Measurements from ENCODE around the gene SNAP47.

Gene SNAP47

DNA sequence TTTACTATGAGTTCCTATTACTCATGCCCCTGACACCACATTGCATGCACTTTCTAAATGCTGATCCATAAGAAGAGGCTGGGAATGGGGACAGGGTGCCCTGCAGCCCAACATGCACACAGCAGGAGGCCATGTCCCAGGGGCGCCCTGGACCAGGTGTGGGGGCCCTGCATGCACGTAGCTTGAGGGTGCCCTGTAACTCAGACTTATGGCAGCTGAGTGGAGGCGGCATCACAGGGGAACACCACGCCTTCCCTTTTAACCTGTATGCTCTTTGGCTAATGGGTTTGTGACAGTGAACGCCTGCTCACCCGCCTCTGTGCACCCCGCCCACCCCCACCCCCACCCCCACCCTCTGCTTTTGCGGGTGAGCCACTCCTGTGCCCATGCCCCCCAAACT is 36.1 kb downstream of the SNAP47 start:
- H3K27ac ChIP-seq (ENCODE audit: low read depth, low read length, poor library complexity, severe bottlenecking), result no peak overlapping the region
- H3K4me3 ChIP-seq (ENCODE audit: low read depth, low read length, poor library complexity, severe bottlenecking), result no peak overlapping the region
- H2AFZ ChIP-seq (ENCODE audit: low read length), result no peak overlapping the region
- TF ChIP-seq EZH2 (IDR thresholded peaks at IDR 0.05; ENCODE audit: borderline replicate concordance, low read length), result no peak
- TF ChIP-seq, protein P1, sequence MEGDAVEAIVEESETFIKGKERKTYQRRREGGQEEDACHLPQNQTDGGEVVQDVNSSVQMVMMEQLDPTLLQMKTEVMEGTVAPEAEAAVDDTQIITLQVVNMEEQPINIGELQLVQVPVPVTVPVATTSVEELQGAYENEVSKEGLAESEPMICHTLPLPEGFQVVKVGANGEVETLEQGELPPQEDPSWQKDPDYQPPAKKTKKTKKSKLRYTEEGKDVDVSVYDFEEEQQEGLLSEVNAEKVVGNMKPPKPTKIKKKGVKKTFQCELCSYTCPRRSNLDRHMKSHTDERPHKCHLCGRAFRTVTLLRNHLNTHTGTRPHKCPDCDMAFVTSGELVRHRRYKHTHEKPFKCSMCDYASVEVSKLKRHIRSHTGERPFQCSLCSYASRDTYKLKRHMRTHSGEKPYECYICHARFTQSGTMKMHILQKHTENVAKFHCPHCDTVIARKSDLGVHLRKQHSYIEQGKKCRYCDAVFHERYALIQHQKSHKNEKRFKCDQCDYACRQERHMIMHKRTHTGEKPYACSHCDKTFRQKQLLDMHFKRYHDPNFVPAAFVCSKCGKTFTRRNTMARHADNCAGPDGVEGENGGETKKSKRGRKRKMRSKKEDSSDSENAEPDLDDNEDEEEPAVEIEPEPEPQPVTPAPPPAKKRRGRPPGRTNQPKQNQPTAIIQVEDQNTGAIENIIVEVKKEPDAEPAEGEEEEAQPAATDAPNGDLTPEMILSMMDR (IDR thresholded peaks at IDR 0.05; ENCODE audit: low read length), result no peak
- H3K79me2 ChIP-seq (ENCODE audit: insufficient read depth, low read length), result no peaks in the 10 kb centered on the region
- H3K9me2 ChIP-seq (ENCODE audit: low read depth, low read length), result no peaks in the 10 kb centered on the region
- no peak overlapping the region for H3K9ac ChIP-seq (ENCODE audit: low read length)
- H3K4me2 ChIP-seq (ENCODE audit: low read length), result no peak overlapping the region
- no peaks in the 10 kb centered on the region for H3K27me3 ChIP-seq (ENCODE audit: insufficient read depth, low read length)
- H4K20me1 ChIP-seq (ENCODE audit: insufficient read depth, low read length), result no peaks in the 10 kb centered on the region
- no peaks in the 10 kb centered on the region for H3F3A ChIP-seq (ENCODE audit: insufficient read depth, low read length)
- no peaks in the 10 kb centered on the region for H3K4me1 ChIP-seq (ENCODE audit: insufficient read depth, low read length, severe bottlenecking)
- H3K36me3 ChIP-seq (ENCODE audit: insufficient read depth, low read length), result peaks cover 27% of the 10 kb centered on the region
- H3K9me3 ChIP-seq (ENCODE audit: low read length), result no peaks in the 10 kb centered on the region

GRCh38 chr1:227771771-227772170 is 36.5 kb downstream of the SNAP47 start:
- TF ChIP-seq EZH2 (IDR thresholded peaks at IDR 0.05; ENCODE audit: borderline replicate concordance, low read length), result no peak
- TF ChIP-seq, protein P1 (IDR thresholded peaks at IDR 0.05; ENCODE audit: low read length), result no peak
- Histone ChIP-seq H3K9me2 (ENCODE audit: low read depth, low read length) (no peaks in the 10 kb centered on the region), H3K4me1 (ENCODE audit: insufficient read depth, low read length, severe bottlenecking) (no peaks in the 10 kb centered on the region), H3K36me3 (ENCODE audit: insufficient read depth, low read length) (peaks cover 26% of the 10 kb centered on the region), H3K27ac (ENCODE audit: low read depth, low read length, poor library complexity, severe bottlenecking) (no peak overlapping the region), H3K9me3 (ENCODE audit: low read length) (no peaks in the 10 kb centered on the region), H2AFZ (ENCODE audit: low read length) (no peak overlapping the region), H4K20me1 (ENCODE audit: insufficient read depth, low read length) (no peaks in the 10 kb centered on the region), H3K4me2 (ENCODE audit: low read length) (no peak overlapping the region), H3K4me3 (ENCODE audit: low read depth, low read length, poor library complexity, severe bottlenecking) (no peak overlapping the region), H3F3A (ENCODE audit: insufficient read depth, low read length) (no peaks in the 10 kb centered on the region), H3K27me3 (ENCODE audit: insufficient read depth, low read length) (no peaks in the 10 kb centered on the region), H3K9ac (ENCODE audit: low read length) (no peak overlapping the region), H3K79me2 (ENCODE audit: insufficient read depth, low read length) (no peaks in the 10 kb centered on the region)

DNA sequence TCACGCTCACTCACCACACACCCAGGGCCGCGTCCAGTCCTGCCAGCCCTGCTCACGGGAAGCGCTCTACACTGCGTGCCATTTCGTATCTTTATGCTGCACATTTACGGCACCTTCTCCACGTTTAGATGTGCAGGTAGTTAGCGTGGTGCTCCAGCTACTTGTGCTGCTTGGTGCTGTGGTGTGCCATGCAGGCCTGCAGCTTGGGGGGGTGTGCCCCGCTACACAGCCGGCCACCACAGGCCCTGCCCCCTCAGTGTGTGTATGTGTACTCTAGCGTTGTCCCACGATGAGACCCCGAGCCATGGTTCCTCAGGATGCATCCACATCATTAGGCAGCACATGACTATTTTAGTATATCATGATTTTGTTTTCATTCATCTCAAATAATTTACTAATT is 38.3 kb downstream of the SNAP47 start:
- no peaks in the 10 kb centered on the region for H3F3A ChIP-seq (ENCODE audit: insufficient read depth, low read length)
- H3K27ac ChIP-seq (ENCODE audit: low read depth, low read length, poor library complexity, severe bottlenecking), result no peak overlapping the region
- H3K4me2 ChIP-seq (ENCODE audit: low read length), result no peak overlapping the region
- H3K79me2 ChIP-seq (ENCODE audit: insufficient read depth, low read length), result no peaks in the 10 kb centered on the region
- no peaks in the 10 kb centered on the region for H3K9me3 ChIP-seq (ENCODE audit: low read length)
- H3K4me3 ChIP-seq (ENCODE audit: low read depth, low read length, poor library complexity, severe bottlenecking), result no peak overlapping the region
- H3K27me3 ChIP-seq (ENCODE audit: insufficient read depth, low read length), result no peaks in the 10 kb centered on the region
- TF ChIP-seq, protein P1 (IDR thresholded peaks at IDR 0.05; ENCODE audit: low read length), result no peak
- no peak for TF ChIP-seq EZH2 (IDR thresholded peaks at IDR 0.05; ENCODE audit: borderline replicate concordance, low read length)
- H3K9ac ChIP-seq (ENCODE audit: low read length), result no peak overlapping the region
- H2AFZ ChIP-seq (ENCODE audit: low read length), result no peak overlapping the region
- no peaks in the 10 kb centered on the region for H3K9me2 ChIP-seq (ENCODE audit: low read depth, low read length)
- no peaks in the 10 kb centered on the region for H3K4me1 ChIP-seq (ENCODE audit: insufficient read depth, low read length, severe bottlenecking)
- H3K36me3 ChIP-seq (ENCODE audit: insufficient read depth, low read length), result peaks cover 9% of the 10 kb centered on the region; the same call in 1 of the 2 replicates
- no peaks in the 10 kb centered on the region for H4K20me1 ChIP-seq (ENCODE audit: insufficient read depth, low read length)

Data from OCI-LY1 (cell line).